Neural cell (in vitro differentiated cells): ENCODE data around the gene NHEJ1. TPM values are rescaled to one million over a fixed set of nuclear protein-coding genes. Genes with fewer than 3 reads are reported as not detected.

Source experiments
- H2AFZ ChIP-seq: fragments of 200-600, 300-800 bp; sonication (generic), shearing (Covaris generic); 2 replicates; pipeline ENCODE4 v1.6.0; 2014; ENCODE audit warnings: low read depth, mild to moderate bottlenecking, antibody characterized with exemption, low read length, moderate library complexity
- H3F3A ChIP-seq: fragments of 200-600 bp; shearing (Covaris generic); 2 replicates; pipeline ENCODE4 v1.6.1; 2016; ENCODE audit warnings: mild to moderate bottlenecking, moderate library complexity, mixed read lengths, antibody characterized with exemption, low read length; ENCODE audit not compliant: insufficient read depth, poor library complexity, severe bottlenecking
- H3K27ac ChIP-seq: fragments of 200-600, 300-800 bp; sonication (generic), shearing (Covaris generic); 2 replicates; pipeline ENCODE4 v1.5.1; 2014; ENCODE audit warnings: mild to moderate bottlenecking, low read length, moderate library complexity
- H3K27me3 ChIP-seq: fragments of 300-800, 200-600 bp; sonication (generic), shearing (Covaris generic); 2 replicates; pipeline ENCODE4 v1.6.0; 2014; ENCODE audit warnings: mild to moderate bottlenecking, low read depth, low read length, moderate library complexity; ENCODE audit not compliant: insufficient read depth
- H3K36me3 ChIP-seq: fragments of 300-800, 200-600 bp; sonication (generic), shearing (Covaris generic); 2 replicates; pipeline ENCODE4 v1.5.1; 2014; ENCODE audit warnings: mild to moderate bottlenecking, antibody characterized with exemption, low read length, moderate library complexity; ENCODE audit not compliant: insufficient read depth
- H3K4me2 ChIP-seq: fragments of 300-800, 200-600 bp; sonication (generic), shearing (Covaris generic); 2 replicates; pipeline ENCODE4 v1.6.0; 2014; ENCODE audit warnings: mild to moderate bottlenecking, low read length
- H3K4me3 ChIP-seq: fragments of 300-800, 200-600 bp; sonication (generic), shearing (Covaris generic); 2 replicates; pipeline ENCODE4 v1.5.1; 2014; ENCODE audit warnings: mild to moderate bottlenecking, low read length, moderate library complexity
- H3K79me2 ChIP-seq: fragments of 200-600 bp; shearing (Covaris generic); replicated peaks from 2 replicates; pipeline ENCODE4 v1.6.0; 2014; ENCODE audit warnings: mild to moderate bottlenecking, low read length, moderate library complexity; ENCODE audit not compliant: insufficient read depth
- H3K9ac ChIP-seq: fragments of 300-800, 200-600 bp; sonication (generic), shearing (Covaris generic); 2 replicates; pipeline ENCODE4 v1.6.1; 2016; ENCODE audit warnings: mild to moderate bottlenecking, low read length, mixed read lengths
- H3K9me2 ChIP-seq: fragments of 200-600 bp; shearing (Covaris generic); 2 replicates; pipeline ENCODE4 v1.6.1; 2016; ENCODE audit warnings: mild to moderate bottlenecking, low read length, mixed read lengths; ENCODE audit not compliant: insufficient read depth
- H3K9me3 ChIP-seq: fragments of 200-600, 300-800 bp; sonication (generic), shearing (Covaris generic); 2 replicates; pipeline ENCODE4 v1.6.1; 2016; ENCODE audit warnings: mild to moderate bottlenecking, mixed run types, low read length, moderate library complexity, mixed read lengths
- H4K20me1 ChIP-seq: fragments of 200-600 bp; shearing (Covaris generic); 2 replicates; pipeline ENCODE4 v1.6.1; 2016; ENCODE audit warnings: mild to moderate bottlenecking, mixed run types; ENCODE audit not compliant: insufficient read depth
- CTCF ChIP-seq: fragments of 450-650 bp; IDR thresholded peaks from 2 replicates; pipeline ENCODE4 v1.5.1; 2014; ENCODE audit warnings: antibody characterized with exemption, mild to moderate bottlenecking, moderate library complexity; ENCODE audit not compliant: poor library complexity, severe bottlenecking
- EP300 ChIP-seq: fragments of 450-650 bp; conservative IDR thresholded peaks from 2 replicates; pipeline ENCODE4 v1.6.1; 2014; ENCODE audit warnings: antibody characterized with exemption, mild to moderate bottlenecking, moderate library complexity; ENCODE audit not compliant: poor library complexity, severe bottlenecking
- EZH2 ChIP-seq: fragments of 200-600, 300-800 bp; shearing (Covaris generic), sonication (generic); IDR thresholded peaks from 2 replicates; pipeline ENCODE4 v1.6.1; 2014; ENCODE audit warnings: antibody characterized with exemption, low read length, borderline replicate concordance, mild to moderate bottlenecking; ENCODE audit not compliant: insufficient read depth, poor library complexity, severe bottlenecking
- MXI1 ChIP-seq: fragments of 450-650 bp; conservative IDR thresholded peaks from 2 replicates; pipeline ENCODE4 v1.6.1; 2014; ENCODE audit warnings: antibody characterized with exemption, mild to moderate bottlenecking; ENCODE audit not compliant: poor library complexity, severe bottlenecking
- POLR2AphosphoS5 ChIP-seq: IDR thresholded peaks from 2 replicates; pipeline ENCODE4 v1.6.1; 2012
- RAD21 ChIP-seq: fragments of 450-650 bp; conservative IDR thresholded peaks from 2 replicates; pipeline ENCODE4 v1.6.1; 2014; ENCODE audit warnings: antibody characterized with exemption, mild to moderate bottlenecking, moderate library complexity
- REST ChIP-seq: IDR thresholded peaks from 2 replicates; pipeline ENCODE4 v1.6.1; 2012; ENCODE audit warnings: borderline replicate concordance
- SMC3 ChIP-seq: fragments of 450-650 bp; conservative IDR thresholded peaks from 2 replicates; pipeline ENCODE4 v1.6.1; 2014; ENCODE audit warnings: antibody characterized with exemption, mild to moderate bottlenecking, moderate library complexity; ENCODE audit not compliant: poor library complexity
- TAF1 ChIP-seq: IDR thresholded peaks from 2 replicates; pipeline ENCODE4 v1.6.1; 2012; ENCODE audit warnings: low read depth
- polyA plus RNA-seq: library from polyadenylated mRNA; depleted of rRNA; stranded (reverse); fragments of >200 nt; gene quantifications from 2 replicates; pipeline ENCODE4 v1.2.3, GENCODE V29; 2014

Gene NHEJ1
- polyA plus RNA-seq, 1 donor from 2014 or later = 12.7 TPM

GRCh38 chr2:219116776-219117646 lies 43.6 kb downstream of the NHEJ1 start:
- Histone ChIP-seq H3K4me3 (no peak overlapping the region), H3K9ac (no peak overlapping the region), H3K36me3 (no peaks in the 10 kb centered on the region), H3K79me2 (no peaks in the 10 kb centered on the region), H4K20me1 (no peaks in the 10 kb centered on the region), H3K9me2 (no peaks in the 10 kb centered on the region), H3K27ac (no peak overlapping the region), H2AFZ (no peak overlapping the region), H3K9me3 (no peaks in the 10 kb centered on the region), H3K4me2 (no peak overlapping the region), H3F3A (no peaks in the 10 kb centered on the region), H3K27me3 (no peaks in the 10 kb centered on the region)
- no peak for TF ChIP-seq RAD21
- TF ChIP-seq TAF1 = no peak
- no peak for TF ChIP-seq EZH2
- TF ChIP-seq POLR2AphosphoS5 = no peak

- Histone ChIP-seq H3K9me2 (no peaks in the 10 kb centered on the region), H3K9ac (no peak overlapping the region), H3K4me2 (no peak overlapping the region), H3K4me3 (no peak overlapping the region), H4K20me1 (no peaks in the 10 kb centered on the region), H2AFZ (no peak overlapping the region), H3K27ac (no peak overlapping the region), H3F3A (no peaks in the 10 kb centered on the region), H3K9me3 (no peaks in the 10 kb centered on the region), H3K79me2 (no peaks in the 10 kb centered on the region), H3K27me3 (no peaks in the 10 kb centered on the region), H3K36me3 (no peaks in the 10 kb centered on the region)
- no peak for TF ChIP-seq TAF1
- TF ChIP-seq MXI1 = no peak
- TF ChIP-seq REST = no peak
- no peak for TF ChIP-seq SMC3
- TF ChIP-seq EP300 = no peak
- no peak for TF ChIP-seq EZH2
- TF ChIP-seq POLR2AphosphoS5 = no peak
- no peak for TF ChIP-seq RAD21
- TF ChIP-seq CTCF = no peak
Measured at GRCh38 chr2:219112651-219113338, 47.8 kb downstream of the NHEJ1 start.
